H9 (cell line): Measurements from ENCODE around the gene MLNR. TPM values are rescaled to one million over a fixed set of nuclear protein-coding genes. Genes with fewer than 3 reads are reported as not detected.

ENCODE experiments used
- DNase-seq: peaks from one replicate; pipeline ENCODE4 v3.0.0-alpha.2; 2017
- H2AFZ ChIP-seq: one replicate; pipeline ENCODE4 v1.6.1; 2013; ENCODE audit warnings: mild to moderate bottlenecking, low read length, control low read depth, moderate library complexity
- H2AK5ac ChIP-seq: 2 replicates; pipeline ENCODE4 v1.6.1; 2013; ENCODE audit warnings: low read length, control low read depth, mixed read lengths; ENCODE audit not compliant: insufficient read length
- H2BK120ac ChIP-seq: one replicate; pipeline ENCODE4 v1.6.1; 2013; ENCODE audit warnings: low read depth, mild to moderate bottlenecking, low read length, control low read depth, inconsistent platforms; ENCODE audit not compliant: poor library complexity, severe bottlenecking
- H2BK12ac ChIP-seq: 2 replicates; pipeline ENCODE4 v1.6.1; 2013; ENCODE audit warnings: low read length, control low read depth, mixed read lengths, low read depth; ENCODE audit not compliant: insufficient read length
- H2BK15ac ChIP-seq: 2 replicates; pipeline ENCODE4 v1.6.1; 2013; ENCODE audit warnings: low read depth, low read length, control low read depth
- H2BK20ac ChIP-seq: one replicate; pipeline ENCODE4 v1.6.1; 2013; ENCODE audit warnings: low read depth, mild to moderate bottlenecking, low read length, control low read depth, inconsistent platforms; ENCODE audit not compliant: poor library complexity, severe bottlenecking
- H2BK5ac ChIP-seq: 2 replicates; pipeline ENCODE4 v1.6.1; 2013; ENCODE audit warnings: low read length, control low read depth, mixed read lengths; ENCODE audit not compliant: insufficient read length
- H3K14ac ChIP-seq: 2 replicates; pipeline ENCODE4 v1.6.1; 2013; ENCODE audit warnings: low read length, control low read depth; ENCODE audit not compliant: insufficient read depth
- H3K18ac ChIP-seq: 2 replicates; pipeline ENCODE4 v1.6.1; 2013; ENCODE audit warnings: low read depth, mild to moderate bottlenecking, mixed read lengths, low read length, control low read depth; ENCODE audit not compliant: insufficient read length
- H3K23ac ChIP-seq: 2 replicates; pipeline ENCODE4 v1.6.1; 2013; ENCODE audit warnings: low read length, control low read depth, mixed read lengths, low read depth; ENCODE audit not compliant: insufficient read length
- H3K23me2 ChIP-seq: 2 replicates; pipeline ENCODE4 v1.6.1; 2013; ENCODE audit warnings: low read depth, mild to moderate bottlenecking, mixed read lengths, low read length, control low read depth; ENCODE audit not compliant: insufficient read length, poor library complexity, severe bottlenecking
- H3K27ac ChIP-seq: 2 replicates; pipeline ENCODE4 v1.5.1; 2013; ENCODE audit warnings: low read length, control low read depth, mixed read lengths, low read depth; ENCODE audit not compliant: insufficient read length
- H3K27me3 ChIP-seq: 2 replicates; pipeline ENCODE4 v1.6.1; 2013; ENCODE audit warnings: low read length, control low read depth, inconsistent platforms; ENCODE audit not compliant: insufficient read depth
- H3K4ac ChIP-seq: 2 replicates; pipeline ENCODE4 v1.6.1; 2013; ENCODE audit warnings: low read depth, mild to moderate bottlenecking, control low read depth, inconsistent platforms, low read length, moderate library complexity
- H3K4me1 ChIP-seq: 2 replicates; pipeline ENCODE4 v1.6.1; 2013; ENCODE audit warnings: low read length, control low read depth, inconsistent platforms; ENCODE audit not compliant: insufficient read depth
- H3K4me2 ChIP-seq: 2 replicates; pipeline ENCODE4 v1.6.1; 2013; ENCODE audit warnings: low read length, control low read depth, mixed read lengths; ENCODE audit not compliant: insufficient read length, insufficient read depth
- H3K56ac ChIP-seq: 2 replicates; pipeline ENCODE4 v1.6.1; 2013; ENCODE audit warnings: low read depth, mild to moderate bottlenecking, mixed read lengths, low read length, control low read depth; ENCODE audit not compliant: insufficient read length
- H3K79me1 ChIP-seq: 2 replicates; pipeline ENCODE4 v1.6.1; 2013; ENCODE audit warnings: low read depth, mild to moderate bottlenecking, moderate library complexity, low read length, control low read depth, inconsistent platforms; ENCODE audit not compliant: insufficient read depth, poor library complexity, severe bottlenecking
- H3K79me2 ChIP-seq: 2 replicates; pipeline ENCODE4 v1.6.1; 2013; ENCODE audit warnings: low read length, control low read depth, inconsistent platforms; ENCODE audit not compliant: insufficient read depth
- H3K9ac ChIP-seq: 2 replicates; pipeline ENCODE4 v1.6.1; 2013; ENCODE audit warnings: low read length, control low read depth, mixed read lengths; ENCODE audit not compliant: insufficient read length; ENCODE audit errors: extremely low read depth
- H3K9me3 ChIP-seq: one replicate; pipeline ENCODE4 v1.6.1; 2013; ENCODE audit warnings: low read depth, low read length, inconsistent platforms; ENCODE audit not compliant: control insufficient read depth
- H3T11ph ChIP-seq: one replicate; pipeline ENCODE4 v1.6.1; 2013; ENCODE audit warnings: mild to moderate bottlenecking, low read length, control low read depth, inconsistent platforms
- H4K20me1 ChIP-seq: one replicate; pipeline ENCODE4 v1.6.1; 2013; ENCODE audit not compliant: control insufficient read depth, insufficient read length, insufficient read depth
- H4K5ac ChIP-seq: 2 replicates; pipeline ENCODE4 v1.6.1; 2013; ENCODE audit warnings: low read depth, mild to moderate bottlenecking, mixed read lengths, low read length, control low read depth; ENCODE audit not compliant: insufficient read length
- H4K8ac ChIP-seq: replicated peaks from 2 replicates; pipeline ENCODE4 v1.6.1; 2013; ENCODE audit warnings: low read length, control low read depth, mixed read lengths, low read depth; ENCODE audit not compliant: insufficient read length
- H4K91ac ChIP-seq: 2 replicates; pipeline ENCODE4 v1.6.1; 2013; ENCODE audit warnings: low read depth, mild to moderate bottlenecking, moderate library complexity, mixed read lengths, low read length, control low read depth; ENCODE audit not compliant: insufficient read length
- H3K27ac Mint-ChIP-seq, 3 experiments: 2 replicates in 2 of 3; 3 replicates in 1 of 3; pipeline ENCODE4 v1.8.0; 2020 to 2021; ENCODE audit warnings: mixed read lengths in 3 of 3, mild to moderate bottlenecking in 1 of 3, moderate library complexity in 1 of 3
- H3K27me3 Mint-ChIP-seq: 2 replicates; pipeline ENCODE4 v1.8.0; 2021; ENCODE audit warnings: low read depth, mild to moderate bottlenecking, moderate library complexity, mixed read lengths
- H3K36me3 Mint-ChIP-seq, 3 experiments: 2 replicates in 2 of 3; 3 replicates in 1 of 3; pipeline ENCODE4 v1.8.0; 2020 to 2021; ENCODE audit warnings: low read depth in 3 of 3, mixed read lengths in 3 of 3; ENCODE audit not compliant: insufficient read depth in 1 of 3
- H3K4me1 Mint-ChIP-seq, 2 experiments: 2 replicates each; pipeline ENCODE4 v1.8.0; 2020; ENCODE audit warnings: mixed read lengths in 2 of 2
- H3K4me3 Mint-ChIP-seq, 2 experiments: 2 replicates in 1 of 2; 3 replicates in 1 of 2; pipeline ENCODE4 v1.8.0; 2020 to 2021; ENCODE audit warnings: mild to moderate bottlenecking in 2 of 2, mixed read lengths in 2 of 2, moderate library complexity in 1 of 2
- H3K9me3 Mint-ChIP-seq, 2 experiments: 2 replicates in 1 of 2; 3 replicates in 1 of 2; pipeline ENCODE4 v1.8.0; 2020; ENCODE audit warnings: mild to moderate bottlenecking in 2 of 2, mixed read lengths in 2 of 2, moderate library complexity in 1 of 2
- WGBS: extraction: QIAGEN DNeasy Blood & Tissue Kit; methylation state at CpG from one replicate; pipeline ENCODE4 v1.1.7; 2013; ENCODE audit warnings: missing lambda C conversion rate, low lambda C conversion rate, mixed read lengths; ENCODE audit not compliant: insufficient read length; ENCODE audit errors: extremely low coverage; 5-methylcytosine and 5-hydroxymethylcytosine counted together
- total RNA-seq: library from RNA; stranded (reverse); gene quantifications from 2 replicates; pipeline ENCODE4 v1.2.1, GENCODE V29; 2021
- TF ChIP-seq, protein P1 (sequence below): fragments of 200-600 bp; sonication (generic); conservative IDR thresholded peaks from 3 replicates; pipeline ENCODE4 v1.8.0; 2021; ENCODE audit warnings: antibody characterized with exemption, mild to moderate bottlenecking

MLNR gene
- total RNA-seq, 1 experiment from 2014 or later: not detected

DNA sequence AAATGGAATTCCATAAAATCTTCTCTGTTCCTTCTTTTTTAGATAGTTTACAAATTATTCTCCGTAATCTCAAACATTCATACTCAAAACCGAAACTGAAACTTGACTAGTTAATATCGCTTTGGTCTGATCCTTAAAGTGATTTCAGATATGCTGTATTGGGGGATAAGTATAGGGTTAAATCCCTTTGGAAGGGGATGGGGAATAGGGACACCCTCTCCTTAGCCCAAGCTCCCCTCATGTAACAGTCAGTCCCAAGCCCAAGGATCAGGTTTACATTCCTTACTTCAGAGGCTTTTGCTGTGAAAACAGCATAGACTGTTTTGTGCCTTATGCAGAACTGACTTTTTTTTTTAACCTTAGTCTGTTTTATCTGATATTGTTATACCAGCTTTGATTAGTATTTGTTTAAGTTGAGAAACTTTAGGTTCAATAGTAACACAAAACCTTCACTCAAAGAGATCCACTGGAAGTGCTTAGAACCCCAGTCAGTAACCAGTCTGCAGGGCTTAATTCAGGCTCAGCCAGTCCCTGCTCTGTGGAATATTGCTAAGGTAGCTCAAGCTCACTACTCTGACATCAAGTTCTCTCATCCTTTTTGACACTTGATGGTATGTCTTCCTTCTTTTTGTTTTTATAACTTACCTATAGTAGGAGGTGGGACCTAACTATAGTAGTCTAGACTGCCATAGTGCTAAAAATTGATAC lies 38.1 kb downstream of the MLNR start:
- Histone ChIP-seq H2AFZ (no peak overlapping the region), H3K9ac (no peak overlapping the region), H4K8ac (no peak overlapping the region), H3T11ph (no peak overlapping the region), H3K4ac (no peak overlapping the region), H3K79me2 (no peaks in the 10 kb centered on the region), H2BK5ac (no peak overlapping the region), H2BK120ac (no peak overlapping the region), H2BK20ac (no peak overlapping the region), H4K5ac (no peak overlapping the region), H3K23ac (no peak overlapping the region), H3K23me2 (no peaks in the 10 kb centered on the region), H2BK12ac (no peak overlapping the region), H2BK15ac (no peak overlapping the region), H3K79me1 (no peaks in the 10 kb centered on the region), H3K18ac (no peak overlapping the region), H4K20me1 (no peaks in the 10 kb centered on the region), H3K9me3 (no peaks in the 10 kb centered on the region), H3K27ac (no peak overlapping the region), H3K4me1 (no peaks in the 10 kb centered on the region), H3K27me3 (no peaks in the 10 kb centered on the region), H3K4me2 (no peak overlapping the region), H3K56ac (no peak overlapping the region), H2AK5ac (no peak overlapping the region), H3K14ac (no peak overlapping the region), H4K91ac (no peak overlapping the region)
- H3K27me3 Mint-ChIP-seq: no peaks in the 10 kb centered on the region
- no peak overlapping the region for H3K4me3 Mint-ChIP-seq
- no peaks in the 10 kb centered on the region for H3K9me3 Mint-ChIP-seq
- H3K4me1 Mint-ChIP-seq: peaks cover 1 to 5% of the 10 kb centered on the region in 2 experiments; a peak in 3 of 4 replicates
- TF ChIP-seq, protein P1, sequence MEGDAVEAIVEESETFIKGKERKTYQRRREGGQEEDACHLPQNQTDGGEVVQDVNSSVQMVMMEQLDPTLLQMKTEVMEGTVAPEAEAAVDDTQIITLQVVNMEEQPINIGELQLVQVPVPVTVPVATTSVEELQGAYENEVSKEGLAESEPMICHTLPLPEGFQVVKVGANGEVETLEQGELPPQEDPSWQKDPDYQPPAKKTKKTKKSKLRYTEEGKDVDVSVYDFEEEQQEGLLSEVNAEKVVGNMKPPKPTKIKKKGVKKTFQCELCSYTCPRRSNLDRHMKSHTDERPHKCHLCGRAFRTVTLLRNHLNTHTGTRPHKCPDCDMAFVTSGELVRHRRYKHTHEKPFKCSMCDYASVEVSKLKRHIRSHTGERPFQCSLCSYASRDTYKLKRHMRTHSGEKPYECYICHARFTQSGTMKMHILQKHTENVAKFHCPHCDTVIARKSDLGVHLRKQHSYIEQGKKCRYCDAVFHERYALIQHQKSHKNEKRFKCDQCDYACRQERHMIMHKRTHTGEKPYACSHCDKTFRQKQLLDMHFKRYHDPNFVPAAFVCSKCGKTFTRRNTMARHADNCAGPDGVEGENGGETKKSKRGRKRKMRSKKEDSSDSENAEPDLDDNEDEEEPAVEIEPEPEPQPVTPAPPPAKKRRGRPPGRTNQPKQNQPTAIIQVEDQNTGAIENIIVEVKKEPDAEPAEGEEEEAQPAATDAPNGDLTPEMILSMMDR: no peak
- no peak for DNase-seq
- H3K27ac Mint-ChIP-seq: no peak overlapping the region
- peaks cover 0 to 3% (median 0%) of the 10 kb centered on the region in 3 experiments; a peak in 3 of 7 replicates for H3K36me3 Mint-ChIP-seq
- WGBS: 100% methylated on average over 2 of the region's 3 CpGs
